ENCODE measurements around the gene PDE11A.

GRCh38 chr2:177595126-177595845 is 477.3 kb downstream of the PDE11A start:
- TF ChIP-seq POU6F1 (CRISPR knock-in tag; IDR thresholded peaks at IDR 0.05; ENCODE audit: borderline replicate concordance, low read depth) (no peak), ZNF565 (CRISPR knock-in tag; conservative IDR thresholded peaks at IDR 0.05; ENCODE audit: low read depth) (no peak), ZC3H10 (CRISPR knock-in tag; IDR thresholded peaks at IDR 0.05) (no peak), SNAI2 (CRISPR knock-in tag; IDR thresholded peaks at IDR 0.05) (no peak), RARB (CRISPR knock-in tag; IDR thresholded peaks at IDR 0.05) (no peak)
